Activated naive CD4-positive, alpha-beta T cell treated with anti-CD3 and anti-CD28 coated beads for 36 hours (primary cell): ENCODE results near the gene NR1D1. TPM values are rescaled to one million over a fixed set of nuclear protein-coding genes. Genes with fewer than 3 reads are reported as not detected.

Source experiments
- CTCF ChIA-PET: fragments of 350-600 bp; sonication (Branson Sonifier 250); formaldehyde crosslinking; loops from one replicate; lab custom pipeline; 2021; ENCODE audit warnings: antibody characterized with exemption; lab: Charles Lee
- DNase-seq: peaks from one replicate; pipeline ENCODE4 v3.0.0-alpha.2; 2020
- H3K27ac Mint-ChIP-seq: one replicate; pipeline ENCODE4 v1.8.0; 2021; ENCODE audit warnings: mild to moderate bottlenecking, mixed read lengths
- H3K27me3 Mint-ChIP-seq: one replicate; pipeline ENCODE4 v1.8.0; 2021; ENCODE audit warnings: low read depth, mixed read lengths
- H3K36me3 Mint-ChIP-seq: one replicate; pipeline ENCODE4 v1.8.0; 2021; ENCODE audit warnings: low read depth, mixed read lengths
- H3K4me1 Mint-ChIP-seq: one replicate; pipeline ENCODE4 v1.8.0; 2021; ENCODE audit warnings: low read depth, mixed read lengths
- H3K4me3 Mint-ChIP-seq: one replicate; pipeline ENCODE4 v1.8.0; 2021; ENCODE audit warnings: mild to moderate bottlenecking, moderate library complexity, mixed read lengths
- H3K9me3 Mint-ChIP-seq: one replicate; pipeline ENCODE4 v1.8.0; 2021; ENCODE audit warnings: mixed read lengths
- intact Hi-C: fragments of 100-400 bp; cut with micrococcal nuclease; formaldehyde crosslinking; loops from one replicate; pipeline ENCODE4 v1.15.1; 2023
- total RNA-seq, 2 experiments: library from RNA; stranded (reverse); gene quantifications; one replicate each; pipeline ENCODE4 v1.2.3, GENCODE V29; 2021

Gene NR1D1
- total RNA-seq, 2 experiments from 2014 or later, result 9.0 to 9.1 TPM

DNA sequence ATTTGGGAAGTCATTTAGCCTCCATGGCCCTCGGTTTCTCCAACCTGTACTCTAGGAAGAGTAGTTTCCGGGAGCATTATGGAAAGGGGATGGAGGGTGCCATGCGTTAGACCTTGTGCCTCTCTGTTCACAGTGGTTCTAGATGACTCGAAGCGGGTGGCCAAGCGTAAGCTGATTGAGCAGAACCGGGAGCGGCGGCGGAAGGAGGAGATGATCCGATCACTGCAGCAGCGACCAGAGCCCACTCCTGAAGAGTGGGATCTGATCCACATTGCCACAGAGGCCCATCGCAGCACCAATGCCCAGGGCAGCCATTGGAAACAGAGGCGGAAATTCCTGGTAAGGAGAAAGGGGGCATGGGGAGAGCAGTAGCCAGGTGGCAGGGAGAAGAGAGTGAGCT, 15.9 kb downstream of the NR1D1 start:
- Mint-ChIP-seq H3K9me3 (no peaks in the 10 kb centered on the region), H3K4me3 (no peak overlapping the region), H3K36me3 (peaks cover 12% of the 10 kb centered on the region), H3K27me3 (no peaks in the 10 kb centered on the region), H3K4me1 (no peaks in the 10 kb centered on the region), H3K27ac (no peak overlapping the region)
- intact Hi-C loops, result no loop called here
- CTCF ChIA-PET, result interaction anchor here (0.6 to 3.6 kb wide), 6 partner anchors 10 to 491 kb away, joined by 3 to 52 read pairs (median 4); partner anchors contain the start of gene CSF3
- no peak for DNase-seq

GRCh38 chr17:40079545-40079944, 20.8 kb downstream of the NR1D1 start:
- Mint-ChIP-seq H3K27me3 (no peaks in the 10 kb centered on the region), H3K4me1 (peaks cover 16% of the 10 kb centered on the region), H3K36me3 (peaks cover 2% of the 10 kb centered on the region), H3K27ac (no peak overlapping the region), H3K4me3 (no peak overlapping the region), H3K9me3 (no peaks in the 10 kb centered on the region)
- DNase-seq, result no peak
- CTCF ChIA-PET, result interaction anchor here (0.6 to 1.2 kb wide), 3 partner anchors 16 to 145 kb away, joined by 3 read pairs; no protein-coding TSS in a partner anchor
- intact Hi-C loops, result no loop called here

- Mint-ChIP-seq H3K36me3 (no peaks in the 10 kb centered on the region), H3K4me1 (peaks cover 26% of the 10 kb centered on the region), H3K27ac (no peak overlapping the region), H3K27me3 (no peaks in the 10 kb centered on the region), H3K4me3 (no peak overlapping the region), H3K9me3 (no peaks in the 10 kb centered on the region)
- CTCF ChIA-PET, result interaction anchor here (1.0 to 5.9 kb wide), 14 partner anchors 9 to 423 kb away, joined by 3 to 157 read pairs (median 10); partner anchors contain the start of genes CSF3, NR1D1 and THRA
- no peak for DNase-seq
- intact Hi-C loops, result no loop called here
Observed at GRCh38 chr17:40076591-40076990, 23.8 kb downstream of the NR1D1 start.

GRCh38 chr17:40075942-40076498, 24.4 kb downstream of the NR1D1 start:
- CTCF ChIA-PET, result interaction anchor here (0.6 to 5.9 kb wide), 26 partner anchors 9 to 422 kb away, joined by 3 to 157 read pairs (median 6); partner anchors contain the start of genes CSF3, MED24, NR1D1 and THRA
- DNase-seq, result no peak

DNA sequence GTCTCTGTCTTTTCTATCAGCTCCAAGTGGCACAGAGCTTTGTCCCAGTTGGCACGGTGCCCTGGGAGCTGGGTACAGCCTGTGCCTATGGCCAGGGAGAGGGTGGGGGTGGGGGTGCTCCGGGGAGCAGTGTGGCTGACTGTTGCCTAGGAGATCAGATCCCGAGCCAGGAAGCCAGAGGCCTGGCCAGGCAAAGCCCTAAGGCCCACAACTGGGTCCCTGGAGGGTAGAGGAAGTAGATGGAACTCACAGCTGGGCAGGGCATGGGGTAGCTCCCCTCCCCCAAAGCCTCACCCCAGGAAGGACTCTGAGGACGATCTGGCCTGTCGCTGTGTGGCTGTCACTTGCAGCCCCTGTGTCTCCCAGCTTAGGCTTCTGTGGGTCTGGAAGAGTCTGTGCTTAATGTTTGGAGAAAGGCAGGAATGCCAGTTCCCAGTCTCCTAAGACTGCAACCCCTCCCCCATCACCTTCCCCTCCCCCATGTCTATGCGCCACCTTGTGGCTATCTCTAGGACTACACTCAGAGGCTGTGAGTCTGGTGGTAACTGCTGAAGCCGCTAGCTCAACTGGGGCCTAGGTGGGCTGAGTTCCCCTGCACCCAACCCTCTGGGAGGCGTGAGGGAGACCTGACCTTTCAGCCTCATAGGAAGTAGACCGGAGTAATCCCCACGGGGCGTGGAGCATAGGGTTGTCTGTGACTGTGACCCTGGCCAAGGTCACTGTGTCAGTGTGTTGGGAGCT, 25.0 kb downstream of the NR1D1 start:
- Mint-ChIP-seq H3K27ac (no peak overlapping the region), H3K9me3 (no peaks in the 10 kb centered on the region), H3K4me1 (peaks cover 36% of the 10 kb centered on the region), H3K36me3 (no peaks in the 10 kb centered on the region), H3K27me3 (no peaks in the 10 kb centered on the region), H3K4me3 (no peak overlapping the region)
- CTCF ChIA-PET, result interaction anchor here (0.6 to 5.9 kb wide), 34 partner anchors 10 to 422 kb away, joined by 3 to 157 read pairs (median 4); partner anchors contain the start of genes CSF3, MED24, NR1D1 and THRA
- peak; percentile 80 for DNase-seq
- intact Hi-C loops, result no loop called here

More at GRCh38 chr17:40075942-40076498, 24.4 kb downstream of the NR1D1 start:
- intact Hi-C loops, result no loop called here
- Mint-ChIP-seq H3K4me1 (peaks cover 29% of the 10 kb centered on the region), H3K27me3 (no peaks in the 10 kb centered on the region), H3K9me3 (no peaks in the 10 kb centered on the region), H3K4me3 (no peak overlapping the region), H3K27ac (no peak overlapping the region), H3K36me3 (no peaks in the 10 kb centered on the region)

DNA sequence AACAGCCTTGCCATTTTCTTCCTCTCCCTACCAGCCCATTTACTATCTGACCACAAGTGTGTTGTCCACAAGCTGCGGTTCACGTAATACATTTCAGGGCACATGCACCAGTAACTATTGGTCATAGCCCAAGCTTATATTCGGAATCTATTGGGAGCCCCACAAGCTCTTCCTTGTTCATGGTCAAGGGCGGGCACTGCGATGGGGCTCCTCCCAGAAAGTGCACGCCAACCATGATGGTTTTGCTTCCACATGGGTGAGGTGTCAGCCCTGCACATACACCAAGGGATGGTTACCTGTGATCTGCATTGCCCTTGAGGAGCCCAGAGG, 25.6 kb downstream of the NR1D1 start:
- intact Hi-C loops, result no loop called here
- DNase-seq, result no peak
- H3K36me3 Mint-ChIP-seq, result no peaks in the 10 kb centered on the region
- H3K27me3 Mint-ChIP-seq, result no peaks in the 10 kb centered on the region
- CTCF ChIA-PET, result interaction anchor here (0.6 to 5.9 kb wide), 28 partner anchors 10 to 283 kb away, joined by 3 to 157 read pairs (median 4); partner anchors contain the start of genes CDC6, CSF3, MED24 and NR1D1
- H3K27ac Mint-ChIP-seq, result no peak overlapping the region
- peaks cover 41% of the 10 kb centered on the region for H3K4me1 Mint-ChIP-seq
- H3K4me3 Mint-ChIP-seq, result no peak overlapping the region
- H3K9me3 Mint-ChIP-seq, result no peaks in the 10 kb centered on the region

- H3K36me3 Mint-ChIP-seq, result no peaks in the 10 kb centered on the region
- H3K4me3 Mint-ChIP-seq, result no peak overlapping the region
- no peak for DNase-seq
- intact Hi-C loops, result no loop called here
- CTCF ChIA-PET, result interaction anchor here (1.1 to 5.9 kb wide), 13 partner anchors 11 to 214 kb away, joined by 3 to 157 read pairs (median 10); partner anchors contain the start of genes CDC6, CSF3, MED24 and THRA
- no peak overlapping the region for H3K27ac Mint-ChIP-seq
- no peaks in the 10 kb centered on the region for H3K27me3 Mint-ChIP-seq
- peaks cover 48% of the 10 kb centered on the region for H3K4me1 Mint-ChIP-seq
- no peaks in the 10 kb centered on the region for H3K9me3 Mint-ChIP-seq
Observed at GRCh38 chr17:40074175-40074512, 26.2 kb downstream of the NR1D1 start.

DNA sequence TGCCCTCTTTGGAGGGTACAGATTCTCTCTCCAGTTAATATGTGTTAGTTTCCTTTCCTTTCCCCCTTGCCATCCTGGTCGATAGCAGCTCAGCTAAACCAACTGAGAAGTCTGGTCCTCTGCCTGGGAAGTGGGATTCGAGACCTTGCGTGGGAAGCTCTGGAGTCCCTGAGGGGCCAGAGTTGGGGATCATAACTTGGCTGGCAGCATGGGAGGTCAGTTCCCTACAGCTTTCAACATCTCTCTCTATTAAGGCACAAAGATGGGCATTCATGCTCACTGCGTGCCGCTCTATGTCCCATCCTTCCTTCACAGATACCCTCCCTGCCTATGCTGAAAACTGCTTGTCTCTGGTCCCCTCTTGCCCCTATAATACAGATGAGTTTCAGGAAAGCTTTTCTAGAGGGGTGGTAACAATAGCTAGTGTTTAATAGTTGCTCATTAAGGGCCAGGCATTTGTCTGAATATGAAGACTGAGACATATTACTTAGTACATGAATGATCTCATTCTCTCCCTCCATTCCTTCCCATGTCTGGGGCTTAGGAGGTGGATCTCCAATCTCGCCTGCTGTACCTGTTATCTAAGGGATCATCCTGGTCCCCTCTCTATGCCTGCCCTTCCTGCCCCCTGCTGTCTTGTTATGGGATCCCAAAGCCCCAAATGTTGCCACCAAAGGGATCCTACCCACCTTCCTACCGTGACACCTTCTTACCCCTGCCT, 26.8 kb downstream of the NR1D1 start:
- Mint-ChIP-seq H3K4me3 (no peak overlapping the region), H3K4me1 (peaks cover 53% of the 10 kb centered on the region), H3K27ac (no peak overlapping the region), H3K27me3 (no peaks in the 10 kb centered on the region), H3K36me3 (no peaks in the 10 kb centered on the region), H3K9me3 (no peaks in the 10 kb centered on the region)
- intact Hi-C loops, result no loop called here
- no peak for DNase-seq
- CTCF ChIA-PET, result interaction anchor here (0.6 to 5.9 kb wide), 10 partner anchors 11 to 214 kb away, joined by 3 to 157 read pairs (median 4); partner anchors contain the start of genes CDC6, CSF3, MED24 and THRA

- Mint-ChIP-seq H3K27me3 (no peaks in the 10 kb centered on the region), H3K9me3 (no peaks in the 10 kb centered on the region), H3K27ac (no peak overlapping the region), H3K4me1 (peaks cover 61% of the 10 kb centered on the region), H3K36me3 (no peaks in the 10 kb centered on the region), H3K4me3 (no peak overlapping the region)
- intact Hi-C loops, result no loop called here
- CTCF ChIA-PET, result interaction anchor here (0.8 to 5.9 kb wide), 8 partner anchors 11 to 57 kb away, joined by 3 to 157 read pairs (median 6); partner anchors contain the start of genes CSF3, MED24 and THRA
- DNase-seq, result no peak
Observed at GRCh38 chr17:40072735-40073346, 27.5 kb downstream of the NR1D1 start.

DNA sequence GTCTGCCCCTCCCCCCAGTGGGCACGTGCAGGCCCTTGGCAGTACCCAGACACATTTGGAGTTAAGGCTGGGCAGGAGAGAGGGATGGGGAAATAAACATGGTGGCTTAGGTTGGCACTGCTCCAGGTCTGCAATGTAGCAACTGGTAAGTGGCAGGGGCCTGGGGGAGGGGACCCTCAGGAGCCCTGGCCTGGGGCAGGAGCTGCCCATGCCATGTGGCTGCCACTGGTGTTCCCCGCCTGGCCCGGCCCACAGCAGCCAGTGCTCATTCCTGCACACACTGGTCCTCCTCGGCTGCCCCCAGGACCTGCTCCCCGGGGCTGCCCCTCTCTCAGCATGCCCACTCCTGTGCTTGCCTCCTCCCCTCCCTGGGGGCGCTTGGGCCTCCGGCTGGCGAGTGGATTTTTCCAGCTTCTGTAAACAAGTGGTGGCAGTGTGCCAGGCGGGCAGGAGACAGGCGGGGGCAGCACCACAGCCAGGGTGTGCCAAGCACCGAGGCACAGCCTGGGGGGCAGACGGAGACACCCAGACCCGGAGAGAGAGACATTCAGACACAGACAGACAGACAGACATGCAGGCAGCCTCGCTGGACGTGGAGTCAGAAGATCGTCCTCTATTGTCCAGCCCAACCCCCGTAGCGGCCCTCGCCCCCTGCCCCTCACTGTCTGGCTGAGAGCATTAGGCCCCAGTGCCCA, 28.2 kb downstream of the NR1D1 start:
- Mint-ChIP-seq H3K4me3 (no peak overlapping the region), H3K36me3 (no peaks in the 10 kb centered on the region), H3K27ac (no peak overlapping the region), H3K9me3 (no peaks in the 10 kb centered on the region), H3K27me3 (no peaks in the 10 kb centered on the region), H3K4me1 (peaks cover 68% of the 10 kb centered on the region)
- DNase-seq, result no peak
- intact Hi-C loops, result no loop called here
- CTCF ChIA-PET, result interaction anchor here (0.6 to 1.3 kb wide), 3 partner anchors 10 to 36 kb away, joined by 3 read pairs; no protein-coding TSS in a partner anchor

GRCh38 chr17:40071313-40072039, 28.9 kb downstream of the NR1D1 start:
- Mint-ChIP-seq H3K36me3 (no peaks in the 10 kb centered on the region), H3K4me1 (peaks cover 74% of the 10 kb centered on the region), H3K4me3 (no peak overlapping the region), H3K27ac (no peak overlapping the region), H3K27me3 (no peaks in the 10 kb centered on the region), H3K9me3 (no peaks in the 10 kb centered on the region)
- CTCF ChIA-PET, result interaction anchor here (0.6 to 2.2 kb wide), 7 partner anchors 10 to 44 kb away, joined by 3 to 6 read pairs (median 3); partner anchors contain the start of gene MED24
- intact Hi-C loops, result no loop called here
- DNase-seq, result no peak
